DND-41 (cell line): ENCODE measurements around the gene RGS7.

Experiments
- ATAC-seq: fragments of 200-7000 bp; cut with Tn5 transposase; 3 replicates; pipeline ENCODE4 v1.9.1; 2021; ENCODE audit warnings: low read depth; ENCODE audit not compliant: insufficient read depth
- DNase-seq: peaks from one replicate; pipeline ENCODE4 v3.0.0-alpha.2; 2020
- H2AFZ ChIP-seq: 2 replicates; pipeline ENCODE4 v1.6.0; 2012; ENCODE audit warnings: low read depth, low read length
- H3K27ac ChIP-seq: 2 replicates; pipeline ENCODE4 v1.5.1; 2012; ENCODE audit warnings: low read length, inconsistent platforms
- H3K27me3 ChIP-seq: fragments of 200-600 bp; sonication (generic); 2 replicates; pipeline ENCODE4 v1.6.0; 2012; ENCODE audit warnings: low read length, mild to moderate bottlenecking, inconsistent platforms; ENCODE audit not compliant: insufficient read depth, poor library complexity
- H3K36me3 ChIP-seq: 2 replicates; pipeline ENCODE4 v1.5.1; 2012; ENCODE audit warnings: low read length, inconsistent platforms; ENCODE audit not compliant: insufficient read depth
- H3K4me1 ChIP-seq: 2 replicates; pipeline ENCODE4 v1.5.1; 2012; ENCODE audit warnings: mild to moderate bottlenecking, low read length; ENCODE audit not compliant: insufficient read depth
- H3K4me2 ChIP-seq: 2 replicates; pipeline ENCODE4 v1.6.0; 2012; ENCODE audit warnings: mild to moderate bottlenecking, moderate library complexity, low read length, inconsistent platforms; ENCODE audit not compliant: insufficient read depth
- H3K4me3 ChIP-seq, 2 experiments: fragments of 200-600 bp in 1 of 2; shearing (Covaris generic) in 1 of 2; 2 replicates each; pipeline ENCODE4 v1.5.1; 2012 to 2016; ENCODE audit warnings: inconsistent platforms in 2 of 2, low read length in 2 of 2, mild to moderate bottlenecking in 2 of 2, low read depth in 1 of 2, moderate library complexity in 1 of 2
- H3K79me2 ChIP-seq: 2 replicates; pipeline ENCODE4 v1.6.0; 2012; ENCODE audit warnings: low read length, inconsistent platforms; ENCODE audit not compliant: insufficient read depth
- H3K9ac ChIP-seq: 2 replicates; pipeline ENCODE4 v1.6.0; 2012; ENCODE audit warnings: low read depth, mild to moderate bottlenecking, inconsistent platforms, low read length, moderate library complexity
- H3K9me3 ChIP-seq: 2 replicates; pipeline ENCODE4 v1.5.1; 2012; ENCODE audit warnings: low read length, moderate library complexity, mild to moderate bottlenecking, inconsistent platforms; ENCODE audit not compliant: insufficient read depth, severe bottlenecking
- H4K20me1 ChIP-seq: 2 replicates; pipeline ENCODE4 v1.6.0; 2012; ENCODE audit warnings: low read length; ENCODE audit not compliant: insufficient read depth
- EZH2 ChIP-seq: IDR thresholded peaks from 3 replicates; pipeline ENCODE4 v1.6.1; 2012; ENCODE audit warnings: borderline replicate concordance, low read depth, mild to moderate bottlenecking, moderate library complexity, low read length, inconsistent platforms; ENCODE audit not compliant: severe bottlenecking
- TF ChIP-seq, protein P1 (sequence below): IDR thresholded peaks from 2 replicates; pipeline ENCODE4 v1.5.1; 2012; ENCODE audit warnings: borderline replicate concordance, low read length, moderate library complexity, mild to moderate bottlenecking; ENCODE audit not compliant: poor library complexity, severe bottlenecking; ENCODE audit errors: extremely low read depth

RGS7 gene

DNA sequence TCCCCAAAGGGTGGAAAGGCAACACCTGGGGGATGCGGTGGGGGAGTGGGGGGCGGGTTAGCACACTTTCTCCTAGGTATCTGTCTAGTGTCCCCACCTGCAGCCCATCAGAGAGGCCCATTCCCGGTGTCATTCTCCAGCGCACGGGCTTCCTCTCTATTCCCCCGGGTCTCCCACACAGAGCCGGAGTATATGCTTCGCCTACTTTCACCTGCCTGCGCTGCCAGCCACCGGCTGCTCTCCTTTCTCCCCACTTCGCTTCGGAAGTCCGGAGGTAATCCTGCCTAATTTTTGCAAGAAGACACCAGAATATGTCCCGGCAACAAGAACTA is 852 bp downstream of the RGS7 start:
- Histone ChIP-seq H4K20me1 (no peaks in the 10 kb centered on the region), H2AFZ (no peak overlapping the region), H3K36me3 (no peaks in the 10 kb centered on the region), H3K9ac (no peak overlapping the region), H3K4me3 (no peak overlapping the region), H3K4me1 (no peaks in the 10 kb centered on the region), H3K9me3 (no peaks in the 10 kb centered on the region), H3K4me2 (no peak overlapping the region), H3K79me2 (no peaks in the 10 kb centered on the region), H3K27me3 (no peaks in the 10 kb centered on the region), H3K27ac (no peak overlapping the region)
- DNase-seq = no peak
- ATAC-seq = no peak
- TF ChIP-seq, protein P1, sequence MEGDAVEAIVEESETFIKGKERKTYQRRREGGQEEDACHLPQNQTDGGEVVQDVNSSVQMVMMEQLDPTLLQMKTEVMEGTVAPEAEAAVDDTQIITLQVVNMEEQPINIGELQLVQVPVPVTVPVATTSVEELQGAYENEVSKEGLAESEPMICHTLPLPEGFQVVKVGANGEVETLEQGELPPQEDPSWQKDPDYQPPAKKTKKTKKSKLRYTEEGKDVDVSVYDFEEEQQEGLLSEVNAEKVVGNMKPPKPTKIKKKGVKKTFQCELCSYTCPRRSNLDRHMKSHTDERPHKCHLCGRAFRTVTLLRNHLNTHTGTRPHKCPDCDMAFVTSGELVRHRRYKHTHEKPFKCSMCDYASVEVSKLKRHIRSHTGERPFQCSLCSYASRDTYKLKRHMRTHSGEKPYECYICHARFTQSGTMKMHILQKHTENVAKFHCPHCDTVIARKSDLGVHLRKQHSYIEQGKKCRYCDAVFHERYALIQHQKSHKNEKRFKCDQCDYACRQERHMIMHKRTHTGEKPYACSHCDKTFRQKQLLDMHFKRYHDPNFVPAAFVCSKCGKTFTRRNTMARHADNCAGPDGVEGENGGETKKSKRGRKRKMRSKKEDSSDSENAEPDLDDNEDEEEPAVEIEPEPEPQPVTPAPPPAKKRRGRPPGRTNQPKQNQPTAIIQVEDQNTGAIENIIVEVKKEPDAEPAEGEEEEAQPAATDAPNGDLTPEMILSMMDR = no peak
- no peak for TF ChIP-seq EZH2

GRCh38 chr1:241355311-241356010 is 1.5 kb downstream of the RGS7 start:
- Histone ChIP-seq H3K79me2 (no peaks in the 10 kb centered on the region), H3K27me3 (no peaks in the 10 kb centered on the region), H3K4me3 (no peak overlapping the region), H3K27ac (no peak overlapping the region), H3K9me3 (no peaks in the 10 kb centered on the region), H3K4me1 (no peaks in the 10 kb centered on the region), H3K36me3 (no peaks in the 10 kb centered on the region), H2AFZ (no peak overlapping the region), H3K4me2 (no peak overlapping the region), H4K20me1 (no peaks in the 10 kb centered on the region), H3K9ac (no peak overlapping the region)
- ATAC-seq = no peak
- no peak for DNase-seq
- TF ChIP-seq, protein P1 = no peak
- TF ChIP-seq EZH2 = no peak

- no peaks in the 10 kb centered on the region for H3K27me3 ChIP-seq
- no peaks in the 10 kb centered on the region for H3K4me1 ChIP-seq
- no peaks in the 10 kb centered on the region for H3K36me3 ChIP-seq
- no peak overlapping the region for H2AFZ ChIP-seq
- no peaks in the 10 kb centered on the region for H3K9me3 ChIP-seq
- H4K20me1 ChIP-seq = no peaks in the 10 kb centered on the region
- H3K4me3 ChIP-seq = no peak overlapping the region
- H3K79me2 ChIP-seq = no peaks in the 10 kb centered on the region
- ATAC-seq (no peak), DNase-seq (no peak)
- H3K4me2 ChIP-seq = no peak overlapping the region
- no peak overlapping the region for H3K27ac ChIP-seq
- H3K9ac ChIP-seq = no peak overlapping the region
- no peak for TF ChIP-seq EZH2
- TF ChIP-seq, protein P1 = no peak
Measured at GRCh38 chr1:241352401-241352800, 4.6 kb downstream of the RGS7 start.

DNA sequence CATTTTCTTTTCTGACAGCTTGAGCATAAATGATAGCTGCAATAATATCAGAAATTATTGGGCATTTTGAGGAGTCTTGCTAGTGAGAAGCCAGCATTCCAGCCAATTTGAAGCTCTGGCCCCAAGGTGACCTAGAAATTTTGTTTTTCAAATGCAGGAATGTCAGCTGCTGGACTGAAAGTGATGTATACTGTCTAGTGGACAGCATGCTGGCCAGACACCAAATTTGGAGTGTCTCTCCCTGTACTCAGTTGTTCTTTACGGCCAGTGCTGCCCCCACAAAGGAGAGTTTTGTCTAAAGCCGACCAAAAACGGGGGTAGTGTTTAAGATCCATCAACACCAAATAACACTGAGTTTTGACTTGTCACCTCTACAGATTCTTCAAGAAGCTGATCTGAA is 5.2 kb downstream of the RGS7 start:
- ATAC-seq = no peak
- Histone ChIP-seq H3K36me3 (no peaks in the 10 kb centered on the region), H3K9ac (no peak overlapping the region), H3K27me3 (no peaks in the 10 kb centered on the region), H3K4me3 (no peak overlapping the region), H3K4me2 (no peak overlapping the region), H3K79me2 (no peaks in the 10 kb centered on the region), H3K9me3 (no peaks in the 10 kb centered on the region), H3K4me1 (no peaks in the 10 kb centered on the region), H4K20me1 (no peaks in the 10 kb centered on the region), H2AFZ (no peak overlapping the region), H3K27ac (no peak overlapping the region)
- DNase-seq = no peak
- TF ChIP-seq EZH2 = no peak
- TF ChIP-seq, protein P1 = no peak
